ENCODE data around the gene CCDC40. TPM values are rescaled to one million over a fixed set of nuclear protein-coding genes. Genes with fewer than 3 reads are reported as not detected.

The CCDC40 gene
- total RNA-seq, 1 experiment from 2014 or later = 14.2 TPM

DNA sequence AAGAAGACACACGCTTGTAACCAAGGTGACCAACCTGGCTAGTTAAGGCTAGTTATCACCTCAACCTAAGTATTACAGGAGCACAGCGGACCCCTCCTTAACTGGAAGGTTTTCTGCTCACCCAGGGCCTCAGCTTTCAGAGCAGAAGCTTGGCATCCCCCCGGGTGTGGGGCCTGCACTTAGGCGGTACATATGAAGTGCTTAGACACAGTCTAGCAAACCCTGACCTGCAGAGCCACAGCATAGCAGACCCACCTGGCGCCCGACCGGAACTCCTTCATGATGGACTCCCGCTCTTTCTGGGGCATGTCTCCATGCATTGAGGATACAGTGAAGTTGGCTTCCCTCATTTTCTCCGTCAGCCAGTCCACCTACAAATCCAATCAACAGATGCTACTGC lies 100.7 kb downstream of the CCDC40 start:
- POLR2A ChIA-PET (ENCODE audit: unreplicated experiment) = no interaction called here
- Histone ChIP-seq H2AFZ (no peak overlapping the region), H3K27me3 (ENCODE audit: insufficient read depth, low read depth) (no peaks in the 10 kb centered on the region), H3K9me2 (ENCODE audit: insufficient read depth) (no peaks in the 10 kb centered on the region), H3K27ac (no peak overlapping the region), H3K4me1 (replicated peaks; ENCODE audit: insufficient read depth) (no peaks in the 10 kb centered on the region), H3K9me3 (ENCODE audit: insufficient read depth, low read depth) (no peaks in the 10 kb centered on the region), H3K36me3 (ENCODE audit: low read depth) (peaks cover 15% of the 10 kb centered on the region), H3K79me2 (ENCODE audit: low read depth) (no peaks in the 10 kb centered on the region), H3K4me2 (no peak overlapping the region), H3F3A (ENCODE audit: insufficient read depth, low read depth) (peaks cover 6% of the 10 kb centered on the region; the same call in 1 of the 2 replicates), H3K4me3 (no peak overlapping the region), H4K20me1 (ENCODE audit: insufficient read depth) (0 out of 2 replicates have a peak, but pooled peaks cover 6% of the 10 kb centered on the region)
- DNase-seq = no peak
- no TSS peak for BruUV-seq (replicated peaks)
- intact Hi-C loops (cut with micrococcal nuclease; ENCODE audit: unreplicated experiment) = no loop called here
- CTCF ChIA-PET = no interaction called here
- no peak for TF ChIP-seq EZH2 (IDR thresholded peaks at IDR 0.05; ENCODE audit: low read depth)
- TF ChIP-seq, protein P1, sequence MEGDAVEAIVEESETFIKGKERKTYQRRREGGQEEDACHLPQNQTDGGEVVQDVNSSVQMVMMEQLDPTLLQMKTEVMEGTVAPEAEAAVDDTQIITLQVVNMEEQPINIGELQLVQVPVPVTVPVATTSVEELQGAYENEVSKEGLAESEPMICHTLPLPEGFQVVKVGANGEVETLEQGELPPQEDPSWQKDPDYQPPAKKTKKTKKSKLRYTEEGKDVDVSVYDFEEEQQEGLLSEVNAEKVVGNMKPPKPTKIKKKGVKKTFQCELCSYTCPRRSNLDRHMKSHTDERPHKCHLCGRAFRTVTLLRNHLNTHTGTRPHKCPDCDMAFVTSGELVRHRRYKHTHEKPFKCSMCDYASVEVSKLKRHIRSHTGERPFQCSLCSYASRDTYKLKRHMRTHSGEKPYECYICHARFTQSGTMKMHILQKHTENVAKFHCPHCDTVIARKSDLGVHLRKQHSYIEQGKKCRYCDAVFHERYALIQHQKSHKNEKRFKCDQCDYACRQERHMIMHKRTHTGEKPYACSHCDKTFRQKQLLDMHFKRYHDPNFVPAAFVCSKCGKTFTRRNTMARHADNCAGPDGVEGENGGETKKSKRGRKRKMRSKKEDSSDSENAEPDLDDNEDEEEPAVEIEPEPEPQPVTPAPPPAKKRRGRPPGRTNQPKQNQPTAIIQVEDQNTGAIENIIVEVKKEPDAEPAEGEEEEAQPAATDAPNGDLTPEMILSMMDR (conservative IDR thresholded peaks at IDR 0.05) = no peak

DNA sequence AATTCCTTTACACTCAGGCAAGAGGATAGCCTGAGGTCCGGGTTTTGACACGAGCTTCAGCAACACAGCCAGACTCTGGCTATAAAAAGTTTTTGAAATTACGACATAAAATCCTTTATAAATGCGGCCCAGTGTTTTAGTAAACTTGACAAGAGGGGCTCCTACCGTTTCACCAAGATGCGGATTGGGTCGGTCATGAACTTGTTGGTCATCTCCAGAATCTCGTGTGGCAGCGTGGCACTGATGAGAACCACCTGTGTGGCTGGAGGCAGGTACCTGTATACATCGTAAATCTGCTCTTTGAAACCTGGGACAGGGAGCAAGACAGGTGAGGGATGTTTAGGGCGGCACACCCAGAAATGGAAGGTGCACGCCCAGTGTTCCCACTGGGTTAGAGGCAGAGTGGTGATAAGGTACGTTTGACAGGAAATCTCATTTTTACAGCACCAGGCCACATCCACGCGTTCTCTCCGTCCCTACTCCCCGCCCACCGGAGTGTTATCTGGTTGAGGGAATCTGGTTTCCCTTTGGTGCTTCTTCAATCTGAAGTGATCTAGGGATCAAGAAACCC lies 102.5 kb downstream of the CCDC40 start:
- Histone ChIP-seq H3K4me1 (replicated peaks; ENCODE audit: insufficient read depth) (no peaks in the 10 kb centered on the region), H3K27me3 (ENCODE audit: insufficient read depth, low read depth) (no peaks in the 10 kb centered on the region), H3K4me3 (no peak overlapping the region), H4K20me1 (ENCODE audit: insufficient read depth) (peaks cover 17% of the 10 kb centered on the region; the same call in 1 of the 2 replicates), H3K36me3 (ENCODE audit: low read depth) (peaks cover 15% of the 10 kb centered on the region), H3K9me3 (ENCODE audit: insufficient read depth, low read depth) (no peaks in the 10 kb centered on the region), H3K27ac (no peak overlapping the region), H3K79me2 (ENCODE audit: low read depth) (peaks cover 12% of the 10 kb centered on the region; the same call in 1 of the 2 replicates), H3K4me2 (no peak overlapping the region), H2AFZ (no peak overlapping the region), H3K9me2 (ENCODE audit: insufficient read depth) (no peaks in the 10 kb centered on the region), H3F3A (ENCODE audit: insufficient read depth, low read depth) (no peaks in the 10 kb centered on the region)
- intact Hi-C loops (cut with micrococcal nuclease; ENCODE audit: unreplicated experiment) = no loop called here
- DNase-seq = no peak
- ChIA-PET CTCF (no interaction called here), POLR2A (ENCODE audit: unreplicated experiment) (no interaction called here)
- no TSS peak for BruUV-seq (replicated peaks)
- TF ChIP-seq, protein P1 (conservative IDR thresholded peaks at IDR 0.05) = no peak
- TF ChIP-seq EZH2 (IDR thresholded peaks at IDR 0.05; ENCODE audit: low read depth) = no peak

DNA sequence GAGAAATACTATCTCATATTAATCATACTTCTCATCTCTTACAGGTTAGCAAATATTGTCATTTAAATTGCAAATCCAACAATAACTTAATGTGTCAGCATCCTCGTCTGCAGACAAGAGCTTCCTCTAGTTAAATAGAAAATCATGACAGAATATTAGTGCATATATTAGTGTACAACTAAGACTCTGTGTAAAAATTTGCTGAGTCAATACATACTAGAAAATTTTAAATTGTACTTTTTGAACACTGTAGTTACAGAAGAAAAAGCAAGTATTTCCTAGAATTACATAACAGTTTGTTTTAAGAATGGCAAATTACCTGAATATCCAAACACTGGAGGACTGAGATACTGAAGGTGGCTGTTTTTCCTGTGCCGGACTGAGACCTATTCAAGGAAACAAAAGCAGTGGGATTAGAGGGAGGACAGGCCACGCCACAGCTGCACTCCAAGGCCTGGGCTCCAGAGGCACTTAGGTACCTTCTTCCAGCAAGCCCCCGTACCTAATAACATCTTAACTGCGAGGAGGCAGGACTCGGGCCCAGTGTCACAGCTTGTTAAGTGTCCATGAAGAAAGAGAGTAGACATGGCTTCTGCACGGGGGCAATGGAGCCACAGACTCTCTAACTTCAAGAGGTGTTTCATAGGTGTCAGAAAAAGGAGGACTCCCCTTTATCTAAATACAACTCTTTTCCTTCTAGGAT lies 105.2 kb downstream of the CCDC40 start:
- Histone ChIP-seq H3K79me2 (ENCODE audit: low read depth) (peaks cover 39% of the 10 kb centered on the region), H3F3A (ENCODE audit: insufficient read depth, low read depth) (no peaks in the 10 kb centered on the region), H3K9me3 (ENCODE audit: insufficient read depth, low read depth) (no peaks in the 10 kb centered on the region), H3K27ac (no peak overlapping the region), H3K9me2 (ENCODE audit: insufficient read depth) (no peaks in the 10 kb centered on the region), H3K36me3 (ENCODE audit: low read depth) (peaks cover 15% of the 10 kb centered on the region), H3K4me1 (replicated peaks; ENCODE audit: insufficient read depth) (peaks cover 16% of the 10 kb centered on the region; the same call in 1 of the 2 replicates), H3K27me3 (ENCODE audit: insufficient read depth, low read depth) (no peaks in the 10 kb centered on the region), H2AFZ (no peak overlapping the region), H4K20me1 (ENCODE audit: insufficient read depth) (peaks cover 41% of the 10 kb centered on the region), H3K4me3 (no peak overlapping the region), H3K4me2 (no peak overlapping the region)
- ChIA-PET POLR2A (ENCODE audit: unreplicated experiment) (no interaction called here), CTCF (no interaction called here)
- no peak for TF ChIP-seq EZH2 (IDR thresholded peaks at IDR 0.05; ENCODE audit: low read depth)
- TF ChIP-seq, protein P1 (conservative IDR thresholded peaks at IDR 0.05) = no peak
- intact Hi-C loops (cut with micrococcal nuclease; ENCODE audit: unreplicated experiment) = no loop called here
- no TSS peak for BruUV-seq (replicated peaks)
- no peak for DNase-seq
